Measurements from ENCODE around the gene VIL1.

GRCh38 chr2:218397463-218397819, 21.5 kb upstream of the VIL1 start:
- TF ChIP-seq ZC3H10 (CRISPR knock-in tag; IDR thresholded peaks at IDR 0.05) (no peak), BACH2 (CRISPR knock-in tag; IDR thresholded peaks at IDR 0.05; ENCODE audit: borderline replicate concordance) (no peak), POU6F1 (CRISPR knock-in tag; IDR thresholded peaks at IDR 0.05; ENCODE audit: borderline replicate concordance, low read depth) (no peak), ZNF8 (CRISPR knock-in tag; IDR thresholded peaks at IDR 0.05) (no peak), ARNTL (CRISPR knock-in tag; IDR thresholded peaks at IDR 0.05; ENCODE audit: borderline replicate concordance, low read depth) (no peak), ZFP30 (CRISPR knock-in tag; IDR thresholded peaks at IDR 0.05) (no peak), SNAI2 (CRISPR knock-in tag; IDR thresholded peaks at IDR 0.05) (no peak), CREB5 (CRISPR knock-in tag; IDR thresholded peaks at IDR 0.05; ENCODE audit: low read depth) (no peak), OSR1 (CRISPR knock-in tag; IDR thresholded peaks at IDR 0.05) (no peak), ZFP3 (CRISPR knock-in tag; IDR thresholded peaks at IDR 0.05) (no peak)
